Body of pancreas (tissue), 4 donors: ENCODE measurements around the gene SLC25A13.

Experiments used
- CTCF ChIP-seq, 7 experiments: fragments of 450-650 bp in 4 of 7; fragments of 200-600 bp in 3 of 7; sonication (generic) in 3 of 7; IDR thresholded peaks; one replicate each; pipeline ENCODE4 v1.5.1; 2016 to 2019; ENCODE audit warnings: antibody characterized with exemption in 7 of 7
- POLR2A ChIP-seq, 3 donors: fragments of 450-650 bp; IDR thresholded peaks; one replicate each; pipeline ENCODE4 v1.6.1; 2016; ENCODE audit warnings: antibody characterized with exemption in 3 of 3, mild to moderate bottlenecking in 2 of 3

- TF ChIP-seq CTCF (IDR thresholded peaks at IDR 0.05) (no peak), POLR2A (IDR thresholded peaks at IDR 0.05) (no peak)
These were observed 13.0 kb downstream of the SLC25A13 start for GRCh38 chr7:96308950-96309263.
